Right renal pelvis (tissue), 4 donors: ENCODE results near the gene S100A7. TPM values are rescaled to one million over a fixed set of nuclear protein-coding genes. Genes with fewer than 3 reads are reported as not detected.
"Not testable (repeated sequence)": the region's sequence is repeated elsewhere in the genome, so short reads cannot be mapped to it uniquely, and the experiment has no call there.

Experiments
- DNase-seq, 4 donors: peaks; one replicate each; pipeline ENCODE4 v3.0.0-alpha.2; 2013; ENCODE audit warnings: low read depth in 4 of 4, low spot score in 3 of 4, missing footprints in 1 of 4
- polyA plus RNA-seq, 4 donors: library from polyadenylated mRNA; unstranded; fragments of 120-200 nt; gene quantifications; one replicate each; pipeline ENCODE4 v1.2.1, GENCODE V29; 2013; ENCODE audit not compliant: insufficient read length in 4 of 4

The S100A7 gene
- polyA plus RNA-seq, 4 donors, result 0.21 to 0.96 (median 0.67) TPM; not detected in 1

- DNase-seq, result no peak
Observed at GRCh38 chr1:153432874-153433681, 27.4 kb downstream of the S100A7 start.

GRCh38 chr1:153431928-153432327 lies 28.5 kb downstream of the S100A7 start:
- no peak for DNase-seq

GRCh38 chr1:153431427-153431826 lies 29.0 kb downstream of the S100A7 start:
- no peak for DNase-seq

GRCh38 chr1:153431002-153431401 lies 29.4 kb downstream of the S100A7 start:
- no peak for DNase-seq

DNA sequence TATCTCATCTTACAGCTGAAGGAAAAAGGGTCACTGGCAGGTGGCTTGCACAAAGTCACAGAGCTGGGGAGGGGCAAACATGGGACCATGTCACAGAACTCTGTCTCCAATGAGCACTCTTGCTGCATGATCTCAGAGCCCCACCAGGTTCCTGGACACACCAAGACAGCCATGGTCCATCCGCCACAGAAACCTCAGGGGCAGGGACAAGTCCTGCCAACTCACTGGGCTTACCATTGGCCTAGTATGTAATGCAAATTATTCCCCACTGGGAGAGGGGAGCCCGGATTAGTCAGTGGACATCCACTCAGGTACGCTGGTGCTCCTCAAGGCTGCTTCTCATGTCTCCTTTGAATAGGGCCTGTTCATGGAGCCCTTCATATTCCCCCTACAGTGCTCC lies 29.9 kb downstream of the S100A7 start:
- DNase-seq, result no peak

- no peak for DNase-seq
Observed at GRCh38 chr1:153430166-153430553, 30.3 kb downstream of the S100A7 start.

- DNase-seq, result no peak
Observed at GRCh38 chr1:153429266-153430165, 30.9 kb downstream of the S100A7 start.

DNA sequence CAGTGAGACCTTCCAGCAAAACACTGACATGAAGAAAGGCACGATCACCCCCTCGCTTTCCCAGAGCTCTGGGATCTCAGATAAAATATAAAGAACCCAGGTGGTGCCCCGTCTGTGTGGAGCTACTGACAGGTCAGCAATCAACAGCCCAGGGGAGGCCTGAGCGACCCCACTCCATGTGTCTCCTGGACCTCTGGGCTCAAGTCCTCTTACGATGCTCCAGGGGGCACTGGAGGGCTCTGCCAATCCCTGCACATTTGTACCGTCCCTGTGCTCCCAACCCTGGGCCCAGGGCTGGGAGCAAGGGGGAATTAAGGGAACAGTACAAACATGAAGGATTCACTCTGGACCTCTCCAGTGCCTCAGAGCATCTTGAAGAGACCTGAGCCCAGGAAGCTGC lies 31.7 kb downstream of the S100A7 start:
- DNase-seq, result no peak

- DNase-seq, result no peak
Observed at GRCh38 chr1:153428073-153428638, 32.3 kb downstream of the S100A7 start.

GRCh38 chr1:153426809-153427208 lies 33.6 kb downstream of the S100A7 start:
- DNase-seq, result no peak

- DNase-seq, result peak; percentile 63 to 80 (median 74)
Observed at GRCh38 chr1:153422450-153423068, 37.9 kb downstream of the S100A7 start.

DNA sequence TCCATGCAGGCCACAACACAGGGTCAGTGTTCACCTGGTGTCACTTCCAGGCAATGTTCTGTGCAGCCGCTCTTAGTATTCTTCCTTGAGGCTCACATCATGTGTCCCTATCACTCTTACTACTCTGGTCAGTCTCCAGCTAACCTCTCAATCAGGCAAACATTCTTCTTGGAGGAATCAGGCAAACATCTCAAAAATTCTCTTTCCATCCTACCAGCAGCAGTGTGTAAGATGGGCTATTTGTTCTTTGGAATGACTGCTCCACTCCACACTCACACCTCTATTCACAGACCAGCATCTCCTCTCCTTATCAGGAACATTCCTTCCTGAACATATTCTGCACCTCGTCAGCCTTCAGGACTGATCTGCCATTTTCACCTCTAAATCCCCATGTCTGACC lies 40.1 kb downstream of the S100A7 start:
- no peak for DNase-seq

- DNase-seq, result not testable (repeated sequence)
Observed at GRCh38 chr1:153419436-153419793, 41.0 kb downstream of the S100A7 start.

DNA sequence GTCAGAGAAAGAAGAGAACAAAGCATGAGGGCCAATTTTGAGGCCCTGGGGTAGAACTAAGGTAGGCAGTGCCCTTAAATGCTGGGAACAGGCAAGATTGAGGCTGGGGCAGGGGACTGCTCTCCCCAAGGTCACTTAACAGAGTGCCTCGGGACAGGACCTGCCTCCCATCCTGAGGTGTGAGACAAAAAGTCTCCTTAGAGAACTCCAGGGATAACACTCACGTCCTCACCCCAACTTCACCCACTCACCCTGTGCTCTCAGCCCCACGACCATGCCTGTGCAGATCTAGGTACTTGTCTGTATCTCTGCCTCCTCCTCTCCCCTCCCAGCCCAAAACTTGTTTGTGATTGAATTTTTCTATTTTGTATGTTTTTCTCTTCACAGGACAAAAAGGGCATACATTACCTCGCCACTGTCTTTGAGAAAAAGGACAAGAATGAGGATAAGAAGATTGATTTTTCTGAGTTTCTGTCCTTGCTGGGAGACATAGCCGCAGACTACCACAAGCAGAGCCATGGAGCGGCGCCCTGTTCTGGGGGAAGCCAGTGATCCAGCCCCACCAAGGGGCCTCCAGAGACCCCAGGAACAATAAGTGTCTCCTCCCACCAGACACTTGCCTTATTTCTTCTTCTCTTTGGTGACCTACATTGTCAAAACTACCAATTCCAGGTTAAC lies 41.6 kb downstream of the S100A7 start:
- not testable (repeated sequence) for DNase-seq

- DNase-seq, result no peak
Observed at GRCh38 chr1:153417136-153417888, 43.1 kb downstream of the S100A7 start.

- DNase-seq, result no peak
Observed at GRCh38 chr1:153415850-153416570, 44.4 kb downstream of the S100A7 start, which contains the start of gene S100A7A. S100A7A (plus strand) TSS chr1:153416520; CDS start chr1:153418083, 1,563 bp downstream.

DNA sequence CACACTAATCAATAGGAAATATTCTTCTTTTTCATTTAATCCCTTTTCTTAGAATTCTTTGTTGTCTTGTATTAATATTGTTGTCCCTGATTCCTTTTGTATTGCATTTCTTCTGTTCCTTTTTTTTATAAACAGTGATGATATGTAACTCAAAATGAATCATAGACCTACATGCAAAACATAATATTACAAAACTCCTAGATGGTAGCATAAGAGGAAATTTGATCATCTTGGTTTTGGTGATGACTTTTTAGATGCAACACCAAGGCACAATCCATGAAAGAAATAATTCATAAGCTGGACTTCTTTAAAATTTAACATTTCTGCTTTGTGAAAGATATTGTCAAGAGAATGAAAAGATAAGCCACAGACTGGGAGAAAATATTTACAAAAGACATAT lies 46.5 kb downstream of the S100A7 start:
- not testable (repeated sequence) for DNase-seq
